Astrocyte (in vitro differentiated cells and primary cell): ENCODE results near the gene PCBD2. TPM values are rescaled to one million over a fixed set of nuclear protein-coding genes. Genes with fewer than 3 reads are reported as not detected.

ENCODE experiments used
- DNase-seq: peaks from one replicate; pipeline ENCODE4 v3.0.0-alpha.2; 2010; ENCODE audit warnings: low read depth
- FAIRE-seq: peaks from 2 replicates; lab custom pipeline; 2011; peaks lifted over from hg19 to GRCh38; lab: Jason Lieb, UNC
- H2AFZ ChIP-seq: 2 replicates; pipeline ENCODE4 v1.6.0; 2012; ENCODE audit warnings: low read depth, low read length, inconsistent platforms
- H3K27ac ChIP-seq: 2 replicates; pipeline ENCODE4 v1.5.1; 2011; ENCODE audit warnings: low read depth, low read length, inconsistent platforms
- H3K27me3 ChIP-seq: 2 replicates; pipeline ENCODE4 v1.6.0; 2011; ENCODE audit warnings: low read length, inconsistent platforms; ENCODE audit not compliant: insufficient read depth
- H3K36me3 ChIP-seq: 2 replicates; pipeline ENCODE4 v1.5.1; 2011; ENCODE audit warnings: low read length, inconsistent platforms; ENCODE audit not compliant: insufficient read depth
- H3K4me1 ChIP-seq: 2 replicates; pipeline ENCODE4 v1.5.1; 2011; ENCODE audit warnings: low read length, inconsistent platforms; ENCODE audit not compliant: insufficient read depth
- H3K4me2 ChIP-seq: 2 replicates; pipeline ENCODE4 v1.6.0; 2012; ENCODE audit warnings: low read length, inconsistent platforms
- H3K4me3 ChIP-seq: 2 replicates; pipeline ENCODE4 v1.5.1; 2011; ENCODE audit warnings: low read depth, mild to moderate bottlenecking, low read length, inconsistent platforms; ENCODE audit not compliant: insufficient read depth
- H3K79me2 ChIP-seq: 2 replicates; pipeline ENCODE4 v1.6.0; 2012; ENCODE audit warnings: mild to moderate bottlenecking, low read length, inconsistent platforms; ENCODE audit not compliant: insufficient read depth
- H3K9ac ChIP-seq: 2 replicates; pipeline ENCODE4 v1.6.0; 2012; ENCODE audit warnings: mild to moderate bottlenecking, low read length, inconsistent platforms
- H3K9me3 ChIP-seq: 2 replicates; pipeline ENCODE4 v1.5.1; 2012; ENCODE audit warnings: low read depth, mild to moderate bottlenecking, low read length, inconsistent platforms; ENCODE audit not compliant: insufficient read depth
- H4K20me1 ChIP-seq: 2 replicates; pipeline ENCODE4 v1.6.0; 2012; ENCODE audit warnings: low read length, inconsistent platforms; ENCODE audit not compliant: insufficient read depth
- H3K27ac Mint-ChIP-seq: one replicate; pipeline ENCODE4 v1.8.0; 2021; ENCODE audit warnings: mild to moderate bottlenecking, mixed read lengths; ENCODE audit not compliant: unreplicated experiment
- H3K27me3 Mint-ChIP-seq: one replicate; pipeline ENCODE4 v1.8.0; 2021; ENCODE audit warnings: low read depth, mixed read lengths; ENCODE audit not compliant: unreplicated experiment
- H3K36me3 Mint-ChIP-seq: one replicate; pipeline ENCODE4 v1.8.0; 2021; ENCODE audit warnings: low read depth, mixed read lengths; ENCODE audit not compliant: unreplicated experiment
- H3K4me1 Mint-ChIP-seq: one replicate; pipeline ENCODE4 v1.8.0; 2021; ENCODE audit warnings: low read depth, mixed read lengths; ENCODE audit not compliant: unreplicated experiment
- H3K4me3 Mint-ChIP-seq: one replicate; pipeline ENCODE4 v1.8.0; 2021; ENCODE audit warnings: mild to moderate bottlenecking, moderate library complexity, mixed read lengths; ENCODE audit not compliant: unreplicated experiment
- H3K9me3 Mint-ChIP-seq: one replicate; pipeline ENCODE4 v1.8.0; 2021; ENCODE audit warnings: mild to moderate bottlenecking, mixed read lengths; ENCODE audit not compliant: unreplicated experiment
- EZH2 ChIP-seq: IDR thresholded peaks from 2 replicates; pipeline ENCODE4 v1.6.1; 2012; ENCODE audit warnings: mild to moderate bottlenecking, low read length, inconsistent platforms; ENCODE audit not compliant: insufficient read depth
- total RNA-seq: library from RNA; stranded (reverse); gene quantifications from 2 replicates; pipeline ENCODE4 v1.2.1, GENCODE V29; 2021
- TF ChIP-seq, protein P1 (sequence below): IDR thresholded peaks from 2 replicates; pipeline ENCODE4 v1.5.1; 2011; ENCODE audit warnings: low read depth, mild to moderate bottlenecking, inconsistent platforms, low read length, moderate library complexity; ENCODE audit not compliant: insufficient read depth

Gene PCBD2
- total RNA-seq, 1 donor from 2014 or later: 10.2 TPM

- H3K4me3 ChIP-seq: no peak overlapping the region
- H3K4me1 ChIP-seq: no peaks in the 10 kb centered on the region
- H3K9ac ChIP-seq: no peak overlapping the region
- Mint-ChIP-seq H3K36me3 (peaks cover 9% of the 10 kb centered on the region), H3K9me3 (peaks cover 11% of the 10 kb centered on the region), H3K27me3 (peaks cover 72% of the 10 kb centered on the region), H3K4me3 (no peak overlapping the region), H3K4me1 (no peaks in the 10 kb centered on the region), H3K27ac (no peak overlapping the region)
- no peaks in the 10 kb centered on the region for H3K9me3 ChIP-seq
- no peak overlapping the region for H3K27ac ChIP-seq
- no peaks in the 10 kb centered on the region for H3K79me2 ChIP-seq
- H3K36me3 ChIP-seq: no peaks in the 10 kb centered on the region
- H3K27me3 ChIP-seq: no peaks in the 10 kb centered on the region
- FAIRE-seq (no peak), DNase-seq (no peak)
- no peak overlapping the region for H3K4me2 ChIP-seq
- TF ChIP-seq, protein P1, sequence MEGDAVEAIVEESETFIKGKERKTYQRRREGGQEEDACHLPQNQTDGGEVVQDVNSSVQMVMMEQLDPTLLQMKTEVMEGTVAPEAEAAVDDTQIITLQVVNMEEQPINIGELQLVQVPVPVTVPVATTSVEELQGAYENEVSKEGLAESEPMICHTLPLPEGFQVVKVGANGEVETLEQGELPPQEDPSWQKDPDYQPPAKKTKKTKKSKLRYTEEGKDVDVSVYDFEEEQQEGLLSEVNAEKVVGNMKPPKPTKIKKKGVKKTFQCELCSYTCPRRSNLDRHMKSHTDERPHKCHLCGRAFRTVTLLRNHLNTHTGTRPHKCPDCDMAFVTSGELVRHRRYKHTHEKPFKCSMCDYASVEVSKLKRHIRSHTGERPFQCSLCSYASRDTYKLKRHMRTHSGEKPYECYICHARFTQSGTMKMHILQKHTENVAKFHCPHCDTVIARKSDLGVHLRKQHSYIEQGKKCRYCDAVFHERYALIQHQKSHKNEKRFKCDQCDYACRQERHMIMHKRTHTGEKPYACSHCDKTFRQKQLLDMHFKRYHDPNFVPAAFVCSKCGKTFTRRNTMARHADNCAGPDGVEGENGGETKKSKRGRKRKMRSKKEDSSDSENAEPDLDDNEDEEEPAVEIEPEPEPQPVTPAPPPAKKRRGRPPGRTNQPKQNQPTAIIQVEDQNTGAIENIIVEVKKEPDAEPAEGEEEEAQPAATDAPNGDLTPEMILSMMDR: no peak
- no peak for TF ChIP-seq EZH2
- no peaks in the 10 kb centered on the region for H4K20me1 ChIP-seq
- H2AFZ ChIP-seq: no peak overlapping the region
These were observed 103.6 kb downstream of the PCBD2 start for GRCh38 chr5:135008556-135008955.

DNA sequence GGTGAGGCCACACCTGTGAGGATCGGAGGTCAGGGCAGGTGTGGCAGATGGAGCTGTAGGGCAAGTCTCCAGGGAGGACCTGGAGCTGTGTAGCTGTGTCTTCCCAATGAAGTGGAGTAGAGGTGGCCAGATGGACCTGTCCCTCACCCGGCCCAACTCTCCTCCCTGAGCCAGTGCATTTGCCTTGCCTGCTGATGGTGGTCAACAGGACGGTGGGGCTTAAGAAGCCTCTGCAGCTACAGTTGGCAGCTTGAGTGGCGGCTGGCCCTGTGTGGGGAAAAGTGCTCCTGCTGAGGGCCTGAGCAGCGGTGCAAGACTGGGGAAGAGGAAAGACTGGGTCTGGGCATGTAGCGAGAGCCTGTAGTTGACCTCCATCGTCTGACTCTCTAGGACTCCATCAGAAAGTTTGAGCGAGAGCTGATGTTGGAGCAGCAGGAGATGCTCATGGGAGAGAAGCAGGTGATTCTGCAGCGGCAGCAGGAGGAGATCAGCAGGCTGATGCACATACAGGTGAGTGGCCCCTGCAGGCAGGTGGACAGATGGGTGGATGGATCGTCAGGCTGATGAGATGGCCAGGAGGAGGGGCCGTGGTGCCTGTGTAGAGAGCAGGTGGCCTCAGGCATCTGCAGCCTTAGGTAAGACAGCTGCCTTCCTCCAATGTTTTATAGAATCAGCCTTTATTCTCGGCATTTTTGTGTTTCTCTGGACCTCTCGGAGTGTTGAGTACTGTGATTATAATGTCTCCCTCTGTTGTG lies 104.2 kb downstream of the PCBD2 start:
- H2AFZ ChIP-seq: no peak overlapping the region
- TF ChIP-seq, protein P1: no peak
- no peaks in the 10 kb centered on the region for H3K27me3 ChIP-seq
- no peaks in the 10 kb centered on the region for H4K20me1 ChIP-seq
- DNase-seq (no peak), FAIRE-seq (no peak)
- H3K9ac ChIP-seq: no peak overlapping the region
- H3K4me2 ChIP-seq: no peak overlapping the region
- H3K36me3 ChIP-seq: no peaks in the 10 kb centered on the region
- Mint-ChIP-seq H3K27me3 (peaks cover 72% of the 10 kb centered on the region), H3K9me3 (peaks cover 10% of the 10 kb centered on the region), H3K4me1 (no peaks in the 10 kb centered on the region), H3K27ac (no peak overlapping the region), H3K4me3 (no peak overlapping the region), H3K36me3 (peaks cover 8% of the 10 kb centered on the region)
- H3K27ac ChIP-seq: no peak overlapping the region
- H3K4me3 ChIP-seq: no peak overlapping the region
- H3K9me3 ChIP-seq: no peaks in the 10 kb centered on the region
- H3K4me1 ChIP-seq: no peaks in the 10 kb centered on the region
- no peaks in the 10 kb centered on the region for H3K79me2 ChIP-seq
